ENCODE data around the gene ALAS1. TPM values are rescaled to one million over a fixed set of nuclear protein-coding genes. Genes with fewer than 3 reads are reported as not detected.

Gene ALAS1
- total RNA-seq, 1 donor, result 20.4 TPM

DNA sequence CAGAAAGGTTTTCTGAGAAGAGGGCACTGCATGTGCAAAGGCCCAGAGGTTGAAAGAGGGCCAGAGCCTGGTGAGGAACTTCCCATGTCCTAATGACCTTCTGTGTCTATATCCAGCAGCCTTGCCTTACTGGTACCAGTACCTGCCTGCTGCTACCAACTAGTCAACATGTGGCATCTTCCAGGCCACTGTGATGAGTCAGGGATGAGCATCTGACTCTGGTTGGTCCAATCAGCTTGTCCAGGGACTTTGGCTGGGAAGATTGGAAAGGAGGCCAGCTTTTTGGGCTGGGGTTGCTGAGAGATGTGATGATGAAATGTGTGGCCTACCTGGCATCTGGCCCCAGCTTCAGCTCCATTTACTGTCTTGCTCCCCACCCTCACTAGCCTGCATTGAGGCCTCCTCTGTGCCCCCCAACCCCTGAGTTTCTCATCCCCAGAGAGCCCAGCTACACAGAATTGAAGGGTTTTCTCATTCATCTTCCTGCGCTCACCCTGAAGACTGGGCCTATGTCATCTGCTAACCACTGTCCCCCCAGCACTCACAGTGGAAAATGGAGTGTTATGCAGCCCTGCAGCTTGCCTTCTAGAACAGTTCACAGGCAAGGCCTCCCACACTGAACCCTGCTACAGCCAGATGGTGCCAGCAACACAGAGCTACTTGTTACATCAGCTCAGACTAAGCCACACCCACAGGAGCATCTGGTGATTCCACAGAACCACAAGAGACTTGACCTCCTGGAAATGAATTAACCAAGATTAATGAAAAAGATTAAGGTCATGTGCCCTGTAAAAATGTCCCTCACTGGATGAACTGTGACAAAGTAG lies 42.3 kb downstream of the ALAS1 start:
- Histone ChIP-seq H3K4me1 (ENCODE audit: insufficient read depth, low read length) (peaks cover 79% of the 10 kb centered on the region), H3K27me3 (ENCODE audit: insufficient read depth, low read length) (no peaks in the 10 kb centered on the region), H3K9me3 (ENCODE audit: low read depth, low read length) (no peaks in the 10 kb centered on the region), H3K4me3 (ENCODE audit: low read length) (peak overlapping the region; percentile 93)

DNA sequence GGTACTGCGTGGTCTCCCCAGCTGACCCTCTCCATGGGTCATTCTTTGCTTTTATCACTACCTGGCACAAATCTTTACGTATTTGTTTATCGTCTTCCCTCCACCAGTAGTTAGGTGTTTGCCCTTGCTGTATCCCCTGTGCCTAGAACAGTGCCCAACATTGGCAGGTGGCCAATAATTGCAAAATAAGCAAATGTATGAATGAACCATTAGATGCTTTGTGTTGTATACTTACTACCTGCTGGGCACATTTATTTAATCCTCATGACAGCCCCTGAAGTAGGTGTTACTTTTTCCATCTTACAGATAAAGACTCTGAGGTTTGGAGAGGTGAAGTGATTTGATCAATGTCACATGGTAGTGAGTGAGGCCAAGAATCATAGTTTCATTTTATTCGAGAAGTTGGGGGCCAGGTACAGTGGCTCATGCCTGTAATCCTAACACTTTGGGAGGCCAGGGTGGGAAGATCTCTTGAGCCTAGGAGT lies 43.0 kb downstream of the ALAS1 start:
- Histone ChIP-seq H3K4me1 (ENCODE audit: insufficient read depth, low read length) (peaks cover 76% of the 10 kb centered on the region), H3K4me3 (ENCODE audit: low read length) (no peak overlapping the region), H3K27me3 (ENCODE audit: insufficient read depth, low read length) (no peaks in the 10 kb centered on the region), H3K9me3 (ENCODE audit: low read depth, low read length) (no peaks in the 10 kb centered on the region)

DNA sequence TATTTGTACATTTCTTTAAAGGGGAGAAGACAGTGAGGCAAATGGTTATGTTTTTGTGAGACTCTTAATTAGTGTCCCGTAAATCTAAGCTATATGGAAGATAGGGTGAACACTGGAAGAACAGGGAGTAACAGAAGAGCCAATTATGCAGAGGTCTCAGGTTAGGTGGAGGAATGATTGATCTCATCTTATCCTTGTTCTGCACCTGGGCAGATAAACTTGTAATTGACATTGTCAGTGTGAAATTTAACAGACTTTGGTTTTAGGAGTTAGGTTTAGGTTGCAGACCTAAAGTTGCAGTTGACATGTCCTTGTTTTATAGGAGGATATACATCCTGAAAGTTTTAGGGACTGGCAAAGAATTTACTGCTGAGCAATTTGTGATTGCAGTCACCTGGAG lies 44.1 kb downstream of the ALAS1 start:
- no peak overlapping the region for H3K4me3 ChIP-seq (ENCODE audit: low read length)
- H3K9me3 ChIP-seq (ENCODE audit: low read depth, low read length), result no peaks in the 10 kb centered on the region
- no peaks in the 10 kb centered on the region for H3K27me3 ChIP-seq (ENCODE audit: insufficient read depth, low read length)
- peaks cover 76% of the 10 kb centered on the region for H3K4me1 ChIP-seq (ENCODE audit: insufficient read depth, low read length)

DNA sequence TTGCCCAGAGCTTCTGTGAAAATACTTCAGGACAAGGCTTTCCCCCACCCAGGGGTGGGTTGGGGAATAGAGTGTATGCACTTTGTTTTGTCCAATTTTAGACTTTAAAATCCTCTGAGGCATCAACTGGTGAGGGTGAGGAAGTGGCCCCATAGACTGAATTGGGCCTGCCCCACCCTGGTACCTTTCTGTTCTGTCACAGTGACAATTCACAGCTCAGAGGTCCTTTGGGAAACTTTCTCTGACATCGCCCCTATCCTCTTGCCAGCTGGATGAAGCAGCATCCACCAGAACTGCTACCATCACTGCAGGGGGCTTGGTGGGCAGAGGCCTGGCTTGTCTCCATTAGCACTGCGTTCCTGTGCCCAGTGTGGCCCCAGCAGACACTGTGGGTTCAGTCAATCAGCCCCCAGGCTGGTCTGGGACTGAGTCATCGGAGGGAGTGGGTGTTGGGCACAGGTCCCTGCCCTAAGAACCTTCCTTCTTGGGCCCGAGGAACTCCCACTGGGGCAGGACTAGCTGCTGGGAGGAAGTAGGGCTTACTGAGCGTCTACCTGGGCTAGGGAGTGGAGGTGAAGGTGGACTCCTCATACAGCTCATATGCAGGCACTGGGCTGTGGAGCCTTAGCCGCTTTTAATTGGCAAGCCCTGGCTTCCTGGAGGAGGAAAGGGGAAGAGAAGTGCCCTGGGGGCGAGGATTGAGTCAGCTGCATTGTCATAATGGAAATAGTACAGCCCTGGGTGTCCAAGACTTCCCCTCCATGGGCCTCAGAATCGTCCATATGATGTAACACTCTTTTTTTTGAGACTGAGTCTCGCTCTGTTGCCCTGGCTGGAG lies 46.0 kb downstream of the ALAS1 start:
- Histone ChIP-seq H3K27me3 (ENCODE audit: insufficient read depth, low read length) (no peaks in the 10 kb centered on the region), H3K9me3 (ENCODE audit: low read depth, low read length) (no peaks in the 10 kb centered on the region), H3K4me3 (ENCODE audit: low read length) (no peak overlapping the region), H3K4me1 (ENCODE audit: insufficient read depth, low read length) (peaks cover 71% of the 10 kb centered on the region)

DNA sequence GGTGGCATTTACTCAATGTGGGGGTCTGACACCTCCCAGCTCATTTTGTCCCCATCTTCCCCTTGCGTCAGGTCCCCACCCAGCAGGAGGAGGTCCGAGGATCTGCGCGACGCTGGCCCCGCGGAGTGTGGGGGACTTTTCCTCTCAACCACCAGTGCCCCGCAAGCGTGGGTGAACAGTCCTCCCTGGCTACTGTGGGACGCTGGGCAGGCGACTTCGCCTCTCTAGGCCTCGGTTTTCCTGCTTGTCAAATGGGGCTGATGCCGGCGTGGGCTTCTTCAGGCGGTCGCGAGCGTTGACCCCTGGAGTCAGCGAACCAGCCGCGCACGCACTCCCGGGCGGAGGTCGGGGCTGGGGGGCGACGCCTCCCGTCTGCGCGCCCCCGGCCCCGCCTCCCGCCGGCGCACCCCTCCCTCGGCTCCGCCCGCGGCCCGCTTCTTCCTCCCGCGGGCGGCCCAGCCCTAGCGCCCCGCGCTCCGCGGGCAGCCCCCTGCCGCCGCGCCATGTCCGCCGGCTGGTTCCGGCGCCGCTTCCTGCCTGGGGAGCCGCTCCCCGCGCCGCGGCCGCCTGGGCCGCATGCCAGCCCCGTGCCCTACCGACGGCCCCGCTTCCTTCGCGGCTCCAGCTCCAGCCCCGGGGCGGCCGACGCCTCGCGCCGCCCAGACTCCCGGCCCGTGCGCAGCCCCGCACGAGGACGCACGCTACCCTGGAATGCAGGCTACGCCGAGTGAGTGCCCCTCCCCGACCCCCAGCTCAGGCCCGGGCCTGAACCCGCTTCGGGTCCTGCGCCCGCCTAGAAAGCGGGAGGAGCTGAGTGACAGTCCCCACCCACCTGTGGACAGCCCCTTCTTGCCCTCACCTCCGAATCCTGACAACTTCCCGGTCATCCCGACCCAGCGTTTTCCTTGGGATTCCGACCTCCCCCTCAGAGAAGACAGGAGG lies 47.6 kb downstream of the ALAS1 start, which contains the start of gene PPM1M:
Gene PPM1M (plus strand): TSS at position 438 of the 942 bp plus-strand sequence. CDS start 66 bp downstream, at position 504.
- Histone ChIP-seq H3K4me1 (ENCODE audit: insufficient read depth, low read length) (peaks cover 59% of the 10 kb centered on the region), H3K27me3 (ENCODE audit: insufficient read depth, low read length) (no peaks in the 10 kb centered on the region), H3K9me3 (ENCODE audit: low read depth, low read length) (no peaks in the 10 kb centered on the region), H3K4me3 (ENCODE audit: low read length) (peak within 1 kb of the TSS; percentile 62)

DNA sequence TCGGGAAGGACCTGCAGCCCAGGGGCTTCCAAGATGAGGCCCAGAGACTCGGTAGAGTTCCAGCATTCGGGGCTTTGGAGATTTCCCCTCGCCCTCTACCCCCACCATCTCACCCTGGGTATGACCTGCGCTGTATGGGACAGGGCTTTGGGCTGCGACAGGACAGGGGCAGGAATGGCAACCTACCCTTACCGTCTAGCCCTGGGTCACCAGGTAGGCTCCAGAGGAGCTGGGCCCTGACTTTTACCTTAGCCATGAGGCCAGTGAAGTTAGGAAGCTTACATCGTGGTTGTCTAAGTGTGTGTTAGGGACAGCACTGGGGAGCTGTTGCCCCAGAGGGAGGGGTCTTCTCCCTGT lies 48.3 kb downstream of the ALAS1 start:
- no peaks in the 10 kb centered on the region for H3K9me3 ChIP-seq (ENCODE audit: low read depth, low read length)
- H3K4me3 ChIP-seq (ENCODE audit: low read length), result peak overlapping the region; percentile 62

DNA sequence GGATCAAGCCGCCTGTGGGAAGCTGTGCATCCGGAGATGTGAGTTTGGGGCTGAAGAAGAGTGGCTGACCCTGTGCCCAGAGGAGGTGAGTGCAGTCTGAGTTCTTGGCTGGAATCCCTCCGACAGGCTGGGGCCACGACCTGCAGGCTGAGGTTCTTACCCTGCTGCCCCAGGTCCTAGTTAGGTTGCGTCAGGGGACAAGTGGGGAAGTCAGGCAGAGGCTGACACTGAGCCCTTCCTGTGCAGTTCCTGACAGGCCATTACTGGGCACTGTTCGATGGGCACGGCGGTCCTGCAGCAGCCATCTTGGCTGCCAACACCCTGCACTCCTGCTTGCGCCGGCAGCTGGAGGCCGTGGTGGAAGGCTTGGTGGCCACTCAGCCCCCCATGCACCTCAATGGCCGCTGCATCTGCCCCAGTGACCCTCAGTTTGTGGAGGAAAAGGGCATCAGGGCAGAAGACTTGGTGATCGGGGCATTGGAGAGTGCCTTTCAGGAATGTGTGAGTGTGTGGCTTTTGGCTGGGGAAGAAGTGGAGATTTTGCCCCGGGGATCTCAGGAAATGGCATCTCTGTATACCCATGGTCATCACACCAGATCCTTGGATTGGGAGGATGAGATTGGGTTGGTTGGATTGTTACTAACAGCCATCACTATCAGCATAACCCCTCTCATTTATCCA lies 48.9 kb downstream of the ALAS1 start:
- Histone ChIP-seq H3K27me3 (ENCODE audit: insufficient read depth, low read length) (no peaks in the 10 kb centered on the region), H3K9me3 (ENCODE audit: low read depth, low read length) (no peaks in the 10 kb centered on the region), H3K4me3 (ENCODE audit: low read length) (peak overlapping the region; percentile 62), H3K4me1 (ENCODE audit: insufficient read depth, low read length) (peaks cover 56% of the 10 kb centered on the region)

More for the DNA sequence above, 48.3 kb downstream of the ALAS1 start:
- peaks cover 54% of the 10 kb centered on the region for H3K4me1 ChIP-seq (ENCODE audit: insufficient read depth, low read length)
- no peaks in the 10 kb centered on the region for H3K27me3 ChIP-seq (ENCODE audit: insufficient read depth, low read length)

DNA sequence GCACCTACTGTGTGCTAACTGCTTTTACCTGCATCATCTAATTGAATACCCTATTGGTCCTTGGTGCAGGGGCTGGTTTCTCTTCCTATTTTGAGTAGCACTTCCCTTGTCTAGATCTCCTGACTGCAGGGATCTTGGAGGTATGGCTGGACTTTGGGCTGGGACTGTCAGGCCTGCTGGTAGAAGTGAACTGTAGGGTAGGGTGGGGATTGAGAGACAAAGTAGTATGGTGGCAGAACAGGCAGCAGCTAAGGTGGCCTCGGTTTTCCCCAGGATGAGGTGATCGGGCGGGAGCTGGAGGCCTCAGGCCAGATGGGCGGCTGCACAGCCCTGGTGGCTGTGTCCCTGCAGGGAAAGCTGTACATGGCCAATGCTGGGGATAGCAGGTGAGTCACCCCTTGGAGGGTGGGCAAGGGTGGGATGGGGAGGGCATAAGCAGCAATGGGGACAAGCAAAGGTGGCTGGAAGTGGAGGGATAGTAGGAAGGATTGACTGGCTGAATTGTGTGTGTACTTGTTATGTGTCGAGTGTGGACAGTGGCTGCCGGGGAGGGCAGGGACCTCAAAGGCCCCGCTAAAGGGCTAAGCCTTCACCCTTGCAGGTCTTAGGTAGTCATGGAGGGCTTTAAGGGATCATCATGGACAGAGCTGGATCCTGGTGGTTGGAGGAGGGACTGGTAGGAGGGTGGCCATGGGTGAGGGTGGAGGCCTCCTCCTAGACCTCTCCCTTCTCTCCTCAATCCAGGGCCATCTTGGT lies 49.6 kb downstream of the ALAS1 start:
- no peaks in the 10 kb centered on the region for H3K27me3 ChIP-seq (ENCODE audit: insufficient read depth, low read length)
- H3K9me3 ChIP-seq (ENCODE audit: low read depth, low read length), result no peaks in the 10 kb centered on the region
- peaks cover 63% of the 10 kb centered on the region for H3K4me1 ChIP-seq (ENCODE audit: insufficient read depth, low read length)
- peak overlapping the region; percentile 62 for H3K4me3 ChIP-seq (ENCODE audit: low read length)

DNA sequence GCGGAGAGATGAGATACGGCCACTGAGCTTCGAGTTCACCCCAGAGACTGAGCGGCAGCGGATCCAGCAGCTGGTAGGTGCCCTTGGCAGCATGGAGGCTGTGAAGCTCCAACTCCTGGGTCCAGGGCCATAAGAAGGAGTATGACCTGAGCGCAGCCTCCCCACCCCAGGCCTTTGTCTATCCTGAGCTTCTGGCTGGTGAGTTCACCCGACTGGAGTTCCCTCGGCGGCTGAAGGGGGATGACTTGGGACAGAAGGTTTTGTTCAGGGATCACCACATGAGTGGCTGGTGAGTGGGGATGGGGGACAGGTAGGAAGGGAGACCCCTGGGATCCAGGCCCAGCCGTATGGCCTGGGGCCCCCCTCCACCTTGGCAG lies 50.2 kb downstream of the ALAS1 start:
- H3K4me1 ChIP-seq (ENCODE audit: insufficient read depth, low read length), result peaks cover 67% of the 10 kb centered on the region
- H3K4me3 ChIP-seq (ENCODE audit: low read length), result no peak overlapping the region
- H3K9me3 ChIP-seq (ENCODE audit: low read depth, low read length), result no peaks in the 10 kb centered on the region
- no peaks in the 10 kb centered on the region for H3K27me3 ChIP-seq (ENCODE audit: insufficient read depth, low read length)

DNA sequence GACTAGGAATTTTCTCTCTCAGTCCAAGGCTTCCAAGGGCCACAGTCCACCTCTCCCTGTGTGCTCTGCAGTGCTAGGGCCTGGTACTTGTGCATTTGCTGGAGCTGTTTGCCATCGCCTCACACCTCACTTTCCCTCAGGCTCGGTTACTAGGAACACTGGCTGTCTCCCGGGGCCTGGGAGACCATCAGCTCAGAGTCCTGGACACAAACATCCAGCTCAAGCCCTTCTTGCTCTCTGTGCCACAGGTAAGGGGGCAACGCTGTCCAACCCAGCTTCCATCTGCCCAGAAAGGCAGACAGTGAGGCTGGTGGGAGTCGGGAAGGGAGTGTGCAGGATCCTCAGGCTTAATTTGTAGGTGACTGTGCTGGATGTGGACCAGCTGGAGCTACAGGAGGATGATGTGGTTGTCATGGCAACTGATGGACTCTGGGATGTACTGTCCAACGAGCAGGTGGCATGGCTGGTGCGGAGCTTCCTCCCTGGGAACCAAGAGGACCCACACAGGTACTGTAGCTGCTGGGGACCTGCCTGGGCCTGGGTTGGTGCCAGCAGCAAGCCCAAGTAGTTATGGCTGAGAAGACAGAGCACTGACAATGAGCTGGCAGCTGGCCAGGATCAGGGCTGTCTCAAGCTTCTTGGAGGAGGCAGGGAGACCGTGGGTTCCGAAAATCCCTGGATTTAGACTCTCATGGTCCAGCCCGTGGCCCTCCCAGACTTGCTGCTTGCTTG lies 51.0 kb downstream of the ALAS1 start:
- Histone ChIP-seq H3K9me3 (ENCODE audit: low read depth, low read length) (no peaks in the 10 kb centered on the region), H3K4me3 (ENCODE audit: low read length) (no peak overlapping the region), H3K4me1 (ENCODE audit: insufficient read depth, low read length) (peaks cover 67% of the 10 kb centered on the region), H3K27me3 (ENCODE audit: insufficient read depth, low read length) (no peaks in the 10 kb centered on the region)

DNA sequence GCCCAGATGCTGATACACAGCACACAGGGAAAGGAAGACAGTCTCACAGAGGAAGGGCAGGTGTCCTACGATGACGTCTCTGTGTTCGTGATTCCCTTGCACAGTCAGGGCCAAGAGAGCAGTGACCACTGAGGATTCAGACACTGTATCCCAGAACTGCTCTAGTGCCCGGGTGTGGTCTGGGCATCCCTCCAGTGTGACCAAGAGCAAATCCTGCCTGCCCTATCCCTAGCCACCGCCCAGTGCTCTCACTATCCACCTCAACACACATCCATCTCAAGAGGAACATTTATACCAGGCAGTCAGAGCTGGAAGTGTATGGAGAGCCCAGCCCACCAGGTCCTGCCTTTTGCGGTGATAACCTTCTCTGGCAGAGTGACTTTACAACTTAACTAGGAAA lies 51.7 kb downstream of the ALAS1 start:
- no peaks in the 10 kb centered on the region for H3K9me3 ChIP-seq (ENCODE audit: low read depth, low read length)
- no peaks in the 10 kb centered on the region for H3K27me3 ChIP-seq (ENCODE audit: insufficient read depth, low read length)
- H3K4me3 ChIP-seq (ENCODE audit: low read length), result no peak overlapping the region

DNA sequence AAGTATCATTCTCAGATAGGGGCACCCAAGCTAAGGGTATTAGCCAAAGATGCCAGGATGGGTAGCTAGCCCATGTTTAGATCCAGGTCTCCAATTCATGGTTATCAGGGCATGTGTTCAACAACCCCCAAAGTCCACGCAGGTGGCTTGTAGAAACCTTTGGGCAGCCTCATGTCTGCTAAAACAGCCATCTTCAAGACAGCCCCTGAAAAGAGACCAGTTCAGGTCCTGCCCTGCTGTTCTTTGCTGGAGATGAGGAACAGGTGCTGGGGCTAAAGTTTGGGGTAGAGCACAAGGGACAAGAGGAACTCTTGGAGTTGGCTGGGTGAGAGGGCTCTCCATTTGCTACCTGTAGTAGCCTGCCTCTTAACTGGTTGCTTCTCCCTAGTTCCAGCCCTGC lies 52.2 kb downstream of the ALAS1 start:
- Histone ChIP-seq H3K9me3 (ENCODE audit: low read depth, low read length) (no peaks in the 10 kb centered on the region), H3K4me1 (ENCODE audit: insufficient read depth, low read length) (peaks cover 67% of the 10 kb centered on the region), H3K4me3 (ENCODE audit: low read length) (no peak overlapping the region), H3K27me3 (ENCODE audit: insufficient read depth, low read length) (no peaks in the 10 kb centered on the region)

More for the DNA sequence above, 51.7 kb downstream of the ALAS1 start:
- peaks cover 67% of the 10 kb centered on the region for H3K4me1 ChIP-seq (ENCODE audit: insufficient read depth, low read length)

All from mononuclear cell (primary cell).